Calu3 (cell line): ENCODE results near the gene FOXC2. TPM values are rescaled to one million over a fixed set of nuclear protein-coding genes. Genes with fewer than 3 reads are reported as not detected.

Source experiments
- BruUV-seq: library from RNA; stranded (reverse); fragments of 400-500 nt; replicated peaks from 2 replicates; lab custom pipeline; 2021; lab: Mats Ljungman, UMichigan
- CTCF ChIA-PET: fragments of 300-600 bp; sonication (Branson Sonifier 250); formaldehyde crosslinking; loops from one replicate; lab custom pipeline; 2022; ENCODE audit warnings: antibody characterized with exemption; lab: Charles Lee
- DNase-seq: peaks from one replicate; pipeline ENCODE4 v3.0.0; 2022
- H3K27ac Mint-ChIP-seq: one replicate; pipeline ENCODE4 v1.8.0; 2022; ENCODE audit warnings: mixed read lengths; ENCODE audit not compliant: unreplicated experiment
- H3K27me3 Mint-ChIP-seq: one replicate; pipeline ENCODE4 v1.8.0; 2022; ENCODE audit warnings: mixed read lengths; ENCODE audit not compliant: unreplicated experiment
- H3K36me3 Mint-ChIP-seq: one replicate; pipeline ENCODE4 v1.8.0; 2022; ENCODE audit warnings: mild to moderate bottlenecking, moderate library complexity, mixed read lengths; ENCODE audit not compliant: insufficient read depth, unreplicated experiment
- H3K4me1 Mint-ChIP-seq: one replicate; pipeline ENCODE4 v1.8.0; 2022; ENCODE audit warnings: mild to moderate bottlenecking, low read depth, mixed read lengths; ENCODE audit not compliant: unreplicated experiment
- H3K4me3 Mint-ChIP-seq: one replicate; pipeline ENCODE4 v1.8.0; 2022; ENCODE audit warnings: mild to moderate bottlenecking, low read depth, moderate library complexity, mixed read lengths; ENCODE audit not compliant: unreplicated experiment
- H3K9me3 Mint-ChIP-seq: one replicate; pipeline ENCODE4 v1.8.0; 2022; ENCODE audit warnings: low read depth, mixed read lengths; ENCODE audit not compliant: unreplicated experiment
- CTCF ChIP-seq: fragments of 200-600 bp; IDR thresholded peaks from one replicate; pipeline ENCODE4 v1.8.0; 2022; ENCODE audit warnings: antibody characterized with exemption; ENCODE audit not compliant: unreplicated experiment
- intact Hi-C: fragments of 100-400 bp; cut with micrococcal nuclease; formaldehyde crosslinking; loops from one replicate; pipeline ENCODE4 v1.10.0; 2022; ENCODE audit not compliant: unreplicated experiment
- total RNA-seq: library from RNA; stranded (reverse); gene quantifications from 2 replicates; pipeline ENCODE4 v1.2.3, GENCODE V29; 2022

The FOXC2 gene
- total RNA-seq, 1 experiment from 2014 or later = 10.9 TPM

- no peak overlapping the region for H3K27ac Mint-ChIP-seq
- H3K36me3 Mint-ChIP-seq = peaks cover 23% of the 10 kb centered on the region
- H3K9me3 Mint-ChIP-seq = no peaks in the 10 kb centered on the region
- peaks cover 3% of the 10 kb centered on the region for H3K4me1 Mint-ChIP-seq
- BruUV-seq = no TSS peak
- no peak overlapping the region for H3K4me3 Mint-ChIP-seq
- CTCF ChIA-PET = no interaction called here
- peaks cover 44% of the 10 kb centered on the region for H3K27me3 Mint-ChIP-seq
- DNase-seq = no peak
- intact Hi-C loops = no loop called here
- TF ChIP-seq CTCF = no peak
Measured at GRCh38 chr16:86558355-86559193, 8.1 kb upstream of the FOXC2 start.

GRCh38 chr16:86559802-86560305, 6.8 kb upstream of the FOXC2 start:
- CTCF ChIA-PET = no interaction called here
- H3K27ac Mint-ChIP-seq = no peak overlapping the region
- no peak for TF ChIP-seq CTCF
- H3K27me3 Mint-ChIP-seq = peaks cover 50% of the 10 kb centered on the region
- no peaks in the 10 kb centered on the region for H3K9me3 Mint-ChIP-seq
- H3K4me3 Mint-ChIP-seq = no peak overlapping the region
- H3K36me3 Mint-ChIP-seq = peaks cover 11% of the 10 kb centered on the region
- DNase-seq = no peak
- peaks cover 16% of the 10 kb centered on the region for H3K4me1 Mint-ChIP-seq
- intact Hi-C loops = loop anchor here (5.0 kb wide), 3 partner anchors 312 to 632 kb away; no protein-coding TSS in a partner anchor
- BruUV-seq = no TSS peak

- no peak overlapping the region for H3K27ac Mint-ChIP-seq
- no peak for DNase-seq
- no TSS peak for BruUV-seq
- peaks cover 17% of the 10 kb centered on the region for H3K4me1 Mint-ChIP-seq
- no peak for TF ChIP-seq CTCF
- CTCF ChIA-PET = interaction anchor here (0.6 to 1.5 kb wide), 3 partner anchors 198 to 455 kb away, joined by 3 to 4 read pairs (median 3); no protein-coding TSS in a partner anchor
- H3K27me3 Mint-ChIP-seq = peaks cover 50% of the 10 kb centered on the region
- H3K36me3 Mint-ChIP-seq = peaks cover 11% of the 10 kb centered on the region
- H3K9me3 Mint-ChIP-seq = no peaks in the 10 kb centered on the region
- no peak overlapping the region for H3K4me3 Mint-ChIP-seq
- intact Hi-C loops = loop anchor here (5.0 kb wide), 3 partner anchors 310 to 630 kb away; no protein-coding TSS in a partner anchor
Measured at GRCh38 chr16:86562356-86562755, 4.3 kb upstream of the FOXC2 start.

GRCh38 chr16:86563469-86564345, 2.9 kb upstream of the FOXC2 start:
- no TSS peak for BruUV-seq
- TF ChIP-seq CTCF = peak; percentile 100
- peaks cover 40% of the 10 kb centered on the region for H3K27me3 Mint-ChIP-seq
- H3K4me1 Mint-ChIP-seq = peaks cover 17% of the 10 kb centered on the region
- peaks cover 25% of the 10 kb centered on the region for H3K36me3 Mint-ChIP-seq
- H3K9me3 Mint-ChIP-seq = no peaks in the 10 kb centered on the region
- DNase-seq = peak; percentile 94
- intact Hi-C loops = loop anchor here (1.0 to 5.0 kb wide), 7 partner anchors 271 to 715 kb away; no protein-coding TSS in a partner anchor
- peak overlapping the region; percentile 56 for H3K4me3 Mint-ChIP-seq
- H3K27ac Mint-ChIP-seq = no peak overlapping the region
- CTCF ChIA-PET = interaction anchor here (0.5 to 2.5 kb wide), 15 partner anchors 12 to 716 kb away, joined by 3 to 22 read pairs (median 5); no protein-coding TSS in a partner anchor
